ENCODE results near the gene SGTA. TPM values are rescaled to one million over a fixed set of nuclear protein-coding genes. Genes with fewer than 3 reads are reported as not detected.

SGTA gene
- total and polyA plus RNA-seq, 9 of the 15 experiments (the other 6 are each of a cell fraction or from before 2014, with no cell fraction given), result 1.4 to 110 (median 49.9) TPM

DNA sequence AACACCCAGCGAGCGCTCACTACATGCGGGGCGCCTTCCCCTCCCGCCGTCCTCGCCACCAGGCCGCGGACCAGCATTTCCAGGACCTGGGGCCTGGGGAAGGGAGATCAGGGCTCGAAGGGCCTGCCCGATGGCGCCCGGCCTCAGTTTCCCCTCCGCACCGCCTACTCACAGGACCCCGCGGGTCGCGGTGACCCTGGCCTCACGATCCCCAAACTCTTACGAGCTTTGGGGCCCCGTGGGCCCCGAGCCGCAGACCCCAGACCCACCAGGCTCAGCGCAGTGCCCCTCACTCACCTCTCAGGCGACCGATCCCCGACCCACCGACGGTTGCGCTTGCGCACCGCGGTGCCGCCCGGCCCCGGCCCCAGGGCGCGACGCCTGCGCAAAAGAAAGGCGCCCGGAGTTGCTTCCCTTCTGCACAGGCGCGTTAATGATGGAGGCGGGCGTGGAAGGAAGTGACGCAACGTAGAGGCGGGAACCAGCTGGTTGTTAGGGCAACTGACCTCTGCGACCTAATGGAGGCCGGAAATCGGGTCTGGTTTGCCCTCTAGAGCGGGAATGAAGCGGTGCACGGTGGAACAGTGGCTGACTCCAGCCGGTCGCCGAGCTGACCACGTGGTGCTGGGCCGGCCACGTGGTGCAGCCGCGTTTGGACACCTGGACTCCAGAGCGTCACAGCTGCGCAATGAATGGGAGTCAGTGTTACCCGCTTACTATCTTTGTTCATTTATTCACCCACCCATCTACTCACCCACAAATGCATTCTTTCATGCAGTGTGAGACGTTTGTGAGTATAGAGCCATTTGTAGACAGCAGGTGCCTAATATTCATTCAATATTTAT is at the start of gene SGTA (continued):
- TF ChIP-seq, protein P1, sequence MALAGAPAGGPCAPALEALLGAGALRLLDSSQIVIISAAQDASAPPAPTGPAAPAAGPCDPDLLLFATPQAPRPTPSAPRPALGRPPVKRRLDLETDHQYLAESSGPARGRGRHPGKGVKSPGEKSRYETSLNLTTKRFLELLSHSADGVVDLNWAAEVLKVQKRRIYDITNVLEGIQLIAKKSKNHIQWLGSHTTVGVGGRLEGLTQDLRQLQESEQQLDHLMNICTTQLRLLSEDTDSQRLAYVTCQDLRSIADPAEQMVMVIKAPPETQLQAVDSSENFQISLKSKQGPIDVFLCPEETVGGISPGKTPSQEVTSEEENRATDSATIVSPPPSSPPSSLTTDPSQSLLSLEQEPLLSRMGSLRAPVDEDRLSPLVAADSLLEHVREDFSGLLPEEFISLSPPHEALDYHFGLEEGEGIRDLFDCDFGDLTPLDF (CRISPR knock-in tag; IDR thresholded peaks at IDR 0.05), result peak; percentile 97
- TF ChIP-seq ZNF197 (CRISPR knock-in tag; IDR thresholded peaks at IDR 0.05; ENCODE audit: low read depth) (0 out of 2 replicates have a peak, but pooled peaks have one; percentile 47), BCOR (IDR thresholded peaks at IDR 0.05) (peak; percentile 87), ZBTB1 (CRISPR knock-in tag; IDR thresholded peaks at IDR 0.05; ENCODE audit: borderline replicate concordance, low read depth) (peak; percentile 93), CBX2 (IDR thresholded peaks at IDR 0.05; ENCODE audit: insufficient read depth, low read length, poor library complexity, severe bottlenecking) (no peak), NR1H2 (CRISPR knock-in tag; IDR thresholded peaks at IDR 0.05) (peak; percentile 25; the same call in 1 of the 2 replicates), RFX1 (IDR thresholded peaks at IDR 0.05) (peak; percentile 98), TAF7 (tag; IDR thresholded peaks at IDR 0.05) (peak; percentile 57; the same call in 1 of the 2 replicates)
- TF ChIP-seq, protein P2, sequence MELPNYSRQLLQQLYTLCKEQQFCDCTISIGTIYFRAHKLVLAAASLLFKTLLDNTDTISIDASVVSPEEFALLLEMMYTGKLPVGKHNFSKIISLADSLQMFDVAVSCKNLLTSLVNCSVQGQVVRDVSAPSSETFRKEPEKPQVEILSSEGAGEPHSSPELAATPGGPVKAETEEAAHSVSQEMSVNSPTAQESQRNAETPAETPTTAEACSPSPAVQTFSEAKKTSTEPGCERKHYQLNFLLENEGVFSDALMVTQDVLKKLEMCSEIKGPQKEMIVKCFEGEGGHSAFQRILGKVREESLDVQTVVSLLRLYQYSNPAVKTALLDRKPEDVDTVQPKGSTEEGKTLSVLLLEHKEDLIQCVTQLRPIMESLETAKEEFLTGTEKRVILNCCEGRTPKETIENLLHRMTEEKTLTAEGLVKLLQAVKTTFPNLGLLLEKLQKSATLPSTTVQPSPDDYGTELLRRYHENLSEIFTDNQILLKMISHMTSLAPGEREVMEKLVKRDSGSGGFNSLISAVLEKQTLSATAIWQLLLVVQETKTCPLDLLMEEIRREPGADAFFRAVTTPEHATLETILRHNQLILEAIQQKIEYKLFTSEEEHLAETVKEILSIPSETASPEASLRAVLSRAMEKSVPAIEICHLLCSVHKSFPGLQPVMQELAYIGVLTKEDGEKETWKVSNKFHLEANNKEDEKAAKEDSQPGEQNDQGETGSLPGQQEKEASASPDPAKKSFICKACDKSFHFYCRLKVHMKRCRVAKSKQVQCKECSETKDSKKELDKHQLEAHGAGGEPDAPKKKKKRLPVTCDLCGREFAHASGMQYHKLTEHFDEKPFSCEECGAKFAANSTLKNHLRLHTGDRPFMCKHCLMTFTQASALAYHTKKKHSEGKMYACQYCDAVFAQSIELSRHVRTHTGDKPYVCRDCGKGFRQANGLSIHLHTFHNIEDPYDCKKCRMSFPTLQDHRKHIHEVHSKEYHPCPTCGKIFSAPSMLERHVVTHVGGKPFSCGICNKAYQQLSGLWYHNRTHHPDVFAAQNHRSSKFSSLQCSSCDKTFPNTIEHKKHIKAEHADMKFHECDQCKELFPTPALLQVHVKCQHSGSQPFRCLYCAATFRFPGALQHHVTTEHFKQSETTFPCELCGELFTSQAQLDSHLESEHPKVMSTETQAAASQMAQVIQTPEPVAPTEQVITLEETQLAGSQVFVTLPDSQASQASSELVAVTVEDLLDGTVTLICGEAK (IDR thresholded peaks at IDR 0.05), result peak; percentile 97
- TF ChIP-seq, protein P2 (CRISPR knock-in tag; IDR thresholded peaks at IDR 0.05), result peak; percentile 78
- TF ChIP-seq, protein P3, sequence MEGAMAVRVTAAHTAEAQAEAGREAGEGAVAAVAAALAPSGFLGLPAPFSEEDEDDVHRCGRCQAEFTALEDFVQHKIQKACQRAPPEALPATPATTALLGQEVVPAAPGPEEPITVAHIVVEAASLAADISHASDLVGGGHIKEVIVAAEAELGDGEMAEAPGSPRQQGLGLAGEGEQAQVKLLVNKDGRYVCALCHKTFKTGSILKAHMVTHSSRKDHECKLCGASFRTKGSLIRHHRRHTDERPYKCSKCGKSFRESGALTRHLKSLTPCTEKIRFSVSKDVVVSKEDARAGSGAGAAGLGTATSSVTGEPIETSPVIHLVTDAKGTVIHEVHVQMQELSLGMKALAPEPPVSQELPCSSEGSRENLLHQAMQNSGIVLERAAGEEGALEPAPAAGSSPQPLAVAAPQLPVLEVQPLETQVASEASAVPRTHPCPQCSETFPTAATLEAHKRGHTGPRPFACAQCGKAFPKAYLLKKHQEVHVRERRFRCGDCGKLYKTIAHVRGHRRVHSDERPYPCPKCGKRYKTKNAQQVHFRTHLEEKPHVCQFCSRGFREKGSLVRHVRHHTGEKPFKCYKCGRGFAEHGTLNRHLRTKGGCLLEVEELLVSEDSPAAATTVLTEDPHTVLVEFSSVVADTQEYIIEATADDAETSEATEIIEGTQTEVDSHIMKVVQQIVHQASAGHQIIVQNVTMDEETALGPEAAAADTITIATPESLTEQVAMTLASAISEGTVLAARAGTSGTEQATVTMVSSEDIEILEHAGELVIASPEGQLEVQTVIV (CRISPR knock-in tag; IDR thresholded peaks at IDR 0.05; ENCODE audit: borderline replicate concordance), result no peak
- TF ChIP-seq, protein P4, sequence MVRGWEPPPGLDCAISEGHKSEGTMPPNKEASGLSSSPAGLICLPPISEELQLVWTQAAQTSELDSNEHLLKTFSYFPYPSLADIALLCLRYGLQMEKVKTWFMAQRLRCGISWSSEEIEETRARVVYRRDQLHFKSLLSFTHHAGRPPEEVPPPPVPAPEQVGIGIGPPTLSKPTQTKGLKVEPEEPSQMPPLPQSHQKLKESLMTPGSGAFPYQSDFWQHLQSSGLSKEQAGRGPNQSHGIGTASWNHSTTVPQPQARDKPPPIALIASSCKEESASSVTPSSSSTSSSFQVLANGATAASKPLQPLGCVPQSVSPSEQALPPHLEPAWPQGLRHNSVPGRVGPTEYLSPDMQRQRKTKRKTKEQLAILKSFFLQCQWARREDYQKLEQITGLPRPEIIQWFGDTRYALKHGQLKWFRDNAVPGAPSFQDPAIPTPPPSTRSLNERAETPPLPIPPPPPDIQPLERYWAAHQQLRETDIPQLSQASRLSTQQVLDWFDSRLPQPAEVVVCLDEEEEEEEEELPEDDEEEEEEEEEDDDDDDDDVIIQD (CRISPR knock-in tag; IDR thresholded peaks at IDR 0.05), result no peak

All from K562 (cell line).